Activated naive CD8-positive, alpha-beta T cell treated with anti-CD3 and anti-CD28 coated beads for 36 hours (primary cell): ENCODE data around the gene CSTPP1. TPM values are rescaled to one million over a fixed set of nuclear protein-coding genes. Genes with fewer than 3 reads are reported as not detected.

ENCODE experiments used
- DNase-seq: peaks from one replicate; pipeline ENCODE4 v3.0.0; 2021
- H3K27ac Mint-ChIP-seq: one replicate; pipeline ENCODE4 v1.8.0; 2022; ENCODE audit warnings: mild to moderate bottlenecking, moderate library complexity, mixed read lengths
- H3K27me3 Mint-ChIP-seq: one replicate; pipeline ENCODE4 v1.8.0; 2022; ENCODE audit warnings: mild to moderate bottlenecking, mixed read lengths
- H3K36me3 Mint-ChIP-seq: one replicate; pipeline ENCODE4 v1.8.0; 2021; ENCODE audit warnings: mild to moderate bottlenecking, mixed read lengths
- H3K4me1 Mint-ChIP-seq: one replicate; pipeline ENCODE4 v1.8.0; 2021; ENCODE audit warnings: mixed read lengths
- H3K4me3 Mint-ChIP-seq: one replicate; pipeline ENCODE4 v1.8.0; 2022; ENCODE audit warnings: mild to moderate bottlenecking, moderate library complexity, mixed read lengths
- H3K9me3 Mint-ChIP-seq: one replicate; pipeline ENCODE4 v1.8.0; 2022; ENCODE audit warnings: mixed read lengths
- total RNA-seq, 2 experiments: library from RNA; stranded (reverse); gene quantifications; one replicate each; pipeline ENCODE4 v1.2.3, GENCODE V29; 2021

CSTPP1 gene
- total RNA-seq, result 10 to 100 TPM; 13.0 to 15.0 TPM

GRCh38 chr11:46936138-46937110, at the start of gene CSTPP1:
Gene CSTPP1, plus strand, starts transcription at chr11:46936761. Its CDS starts 45 bp downstream, at chr11:46936806.
- H3K36me3 Mint-ChIP-seq, result no peaks in the 10 kb centered on the region
- H3K27ac Mint-ChIP-seq, result peak within 1 kb of the TSS; percentile 85
- H3K4me1 Mint-ChIP-seq, result peaks cover 12% of the 10 kb centered on the region
- H3K27me3 Mint-ChIP-seq, result peaks cover 10% of the 10 kb centered on the region
- no peaks in the 10 kb centered on the region for H3K9me3 Mint-ChIP-seq
- peak; percentile 92 for DNase-seq
- peak within 1 kb of the TSS; percentile 99 for H3K4me3 Mint-ChIP-seq

- H3K36me3 Mint-ChIP-seq, result no peaks in the 10 kb centered on the region
- no peaks in the 10 kb centered on the region for H3K27me3 Mint-ChIP-seq
- H3K9me3 Mint-ChIP-seq, result no peaks in the 10 kb centered on the region
- H3K4me3 Mint-ChIP-seq, result no peak overlapping the region
- peaks cover 3% of the 10 kb centered on the region for H3K4me1 Mint-ChIP-seq
- no peak overlapping the region for H3K27ac Mint-ChIP-seq
- DNase-seq, result no peak
Measured at GRCh38 chr11:46888636-46889035, 47.9 kb upstream of the CSTPP1 start.

GRCh38 chr11:46889251-46889650, 47.3 kb upstream of the CSTPP1 start:
- no peaks in the 10 kb centered on the region for H3K9me3 Mint-ChIP-seq
- no peak overlapping the region for H3K27ac Mint-ChIP-seq
- H3K4me1 Mint-ChIP-seq, result peaks cover 3% of the 10 kb centered on the region
- no peaks in the 10 kb centered on the region for H3K36me3 Mint-ChIP-seq
- H3K4me3 Mint-ChIP-seq, result no peak overlapping the region
- H3K27me3 Mint-ChIP-seq, result no peaks in the 10 kb centered on the region
- DNase-seq, result no peak

- Mint-ChIP-seq H3K27ac (no peak overlapping the region), H3K4me3 (no peak overlapping the region), H3K36me3 (no peaks in the 10 kb centered on the region), H3K9me3 (no peaks in the 10 kb centered on the region), H3K27me3 (no peaks in the 10 kb centered on the region), H3K4me1 (peaks cover 3% of the 10 kb centered on the region)
- peak; percentile 61 for DNase-seq
Measured at GRCh38 chr11:46889689-46890475, 46.7 kb upstream of the CSTPP1 start.

- no peak for DNase-seq
- no peak overlapping the region for H3K27ac Mint-ChIP-seq
- H3K4me1 Mint-ChIP-seq, result peaks cover 3% of the 10 kb centered on the region
- no peaks in the 10 kb centered on the region for H3K27me3 Mint-ChIP-seq
- H3K9me3 Mint-ChIP-seq, result no peaks in the 10 kb centered on the region
- H3K4me3 Mint-ChIP-seq, result no peak overlapping the region
- no peaks in the 10 kb centered on the region for H3K36me3 Mint-ChIP-seq
Measured at GRCh38 chr11:46890665-46891064, 45.9 kb upstream of the CSTPP1 start.

- no peak overlapping the region for H3K4me3 Mint-ChIP-seq
- no peaks in the 10 kb centered on the region for H3K27me3 Mint-ChIP-seq
- H3K4me1 Mint-ChIP-seq, result peaks cover 3% of the 10 kb centered on the region
- no peak overlapping the region for H3K27ac Mint-ChIP-seq
- DNase-seq, result no peak
- H3K36me3 Mint-ChIP-seq, result no peaks in the 10 kb centered on the region
- H3K9me3 Mint-ChIP-seq, result no peaks in the 10 kb centered on the region
Measured at GRCh38 chr11:46892109-46892508, 44.5 kb upstream of the CSTPP1 start.

GRCh38 chr11:46892838-46893237, 43.7 kb upstream of the CSTPP1 start:
- no peak overlapping the region for H3K4me3 Mint-ChIP-seq
- H3K27me3 Mint-ChIP-seq, result no peaks in the 10 kb centered on the region
- H3K4me1 Mint-ChIP-seq, result peaks cover 3% of the 10 kb centered on the region
- H3K27ac Mint-ChIP-seq, result no peak overlapping the region
- no peak for DNase-seq
- no peaks in the 10 kb centered on the region for H3K36me3 Mint-ChIP-seq
- no peaks in the 10 kb centered on the region for H3K9me3 Mint-ChIP-seq

GRCh38 chr11:46894506-46894905, 42.1 kb upstream of the CSTPP1 start:
- Mint-ChIP-seq H3K27ac (no peak overlapping the region), H3K27me3 (no peaks in the 10 kb centered on the region), H3K4me3 (no peak overlapping the region), H3K36me3 (no peaks in the 10 kb centered on the region), H3K9me3 (no peaks in the 10 kb centered on the region), H3K4me1 (peaks cover 3% of the 10 kb centered on the region)
- DNase-seq, result no peak

GRCh38 chr11:46894961-46895360, 41.6 kb upstream of the CSTPP1 start:
- no peaks in the 10 kb centered on the region for H3K36me3 Mint-ChIP-seq
- no peaks in the 10 kb centered on the region for H3K27me3 Mint-ChIP-seq
- H3K4me3 Mint-ChIP-seq, result no peak overlapping the region

GRCh38 chr11:46895821-46896220, 40.7 kb upstream of the CSTPP1 start:
- Mint-ChIP-seq H3K4me3 (no peak overlapping the region), H3K27me3 (no peaks in the 10 kb centered on the region), H3K9me3 (no peaks in the 10 kb centered on the region), H3K4me1 (no peaks in the 10 kb centered on the region), H3K36me3 (no peaks in the 10 kb centered on the region), H3K27ac (no peak overlapping the region)
- no peak for DNase-seq

More at GRCh38 chr11:46894961-46895360, 41.6 kb upstream of the CSTPP1 start:
- no peak overlapping the region for H3K27ac Mint-ChIP-seq
- no peak for DNase-seq
- no peaks in the 10 kb centered on the region for H3K9me3 Mint-ChIP-seq
- H3K4me1 Mint-ChIP-seq, result no peaks in the 10 kb centered on the region

GRCh38 chr11:46896719-46897406, 39.7 kb upstream of the CSTPP1 start:
- Mint-ChIP-seq H3K27ac (no peak overlapping the region), H3K27me3 (no peaks in the 10 kb centered on the region), H3K4me1 (no peaks in the 10 kb centered on the region), H3K4me3 (no peak overlapping the region), H3K9me3 (no peaks in the 10 kb centered on the region), H3K36me3 (no peaks in the 10 kb centered on the region)
- DNase-seq, result no peak

- DNase-seq, result no peak
- H3K9me3 Mint-ChIP-seq, result no peaks in the 10 kb centered on the region
- H3K36me3 Mint-ChIP-seq, result no peaks in the 10 kb centered on the region
- H3K27ac Mint-ChIP-seq, result no peak overlapping the region
- H3K4me3 Mint-ChIP-seq, result no peak overlapping the region
- H3K27me3 Mint-ChIP-seq, result no peaks in the 10 kb centered on the region
- no peaks in the 10 kb centered on the region for H3K4me1 Mint-ChIP-seq
Measured at GRCh38 chr11:46898396-46899095, 38.0 kb upstream of the CSTPP1 start.

- Mint-ChIP-seq H3K27ac (no peak overlapping the region), H3K27me3 (no peaks in the 10 kb centered on the region), H3K4me1 (no peaks in the 10 kb centered on the region), H3K9me3 (no peaks in the 10 kb centered on the region), H3K36me3 (no peaks in the 10 kb centered on the region), H3K4me3 (no peak overlapping the region)
- no peak for DNase-seq
Measured at GRCh38 chr11:46899501-46900025, 37.0 kb upstream of the CSTPP1 start.

- H3K4me3 Mint-ChIP-seq, result no peak overlapping the region
- H3K9me3 Mint-ChIP-seq, result no peaks in the 10 kb centered on the region
- no peaks in the 10 kb centered on the region for H3K27me3 Mint-ChIP-seq
- no peak overlapping the region for H3K27ac Mint-ChIP-seq
- DNase-seq, result no peak
- no peaks in the 10 kb centered on the region for H3K36me3 Mint-ChIP-seq
- no peaks in the 10 kb centered on the region for H3K4me1 Mint-ChIP-seq
Measured at GRCh38 chr11:46900091-46900746, 36.3 kb upstream of the CSTPP1 start.
